Mesothelial cell of epicardium (in vitro differentiated cells): ENCODE data around the gene NFKB2. TPM values are rescaled to one million over a fixed set of nuclear protein-coding genes. Genes with fewer than 3 reads are reported as not detected.
A peak's percentile ranks its signal among the peaks of the same experiment; 100 is the strongest.

Experiments
- DNase-seq, 2 experiments: peaks; one replicate each; pipeline ENCODE4 v3.0.0; 2021; ENCODE audit warnings: low spot score in 2 of 2; ENCODE audit not compliant: unreplicated experiment in 2 of 2
- H3K27ac Mint-ChIP-seq: 2 replicates; pipeline ENCODE4 v1.8.0; 2021; ENCODE audit warnings: mixed read lengths
- H3K27me3 Mint-ChIP-seq: 2 replicates; pipeline ENCODE4 v1.8.0; 2021; ENCODE audit warnings: low read depth, mixed read lengths
- H3K36me3 Mint-ChIP-seq: 2 replicates; pipeline ENCODE4 v1.8.0; 2021; ENCODE audit warnings: mixed read lengths
- H3K4me1 Mint-ChIP-seq: 2 replicates; pipeline ENCODE4 v1.8.0; 2021; ENCODE audit warnings: mixed read lengths
- H3K4me3 Mint-ChIP-seq: 2 replicates; pipeline ENCODE4 v1.8.0; 2021; ENCODE audit warnings: mild to moderate bottlenecking, moderate library complexity, mixed read lengths
- H3K9me3 Mint-ChIP-seq: 2 replicates; pipeline ENCODE4 v1.8.0; 2021; ENCODE audit warnings: mixed read lengths
- total RNA-seq: library from RNA; stranded (reverse); gene quantifications from 3 replicates; pipeline ENCODE4 v1.2.1, GENCODE V29; 2021
- TF ChIP-seq, protein P1 (sequence below): fragments of 200-600 bp; sonication (generic); IDR thresholded peaks from one replicate; pipeline ENCODE4 v1.5.0; 2021; ENCODE audit warnings: antibody characterized with exemption; ENCODE audit not compliant: unreplicated experiment

Gene NFKB2
- total RNA-seq, 1 donor from 2014 or later = 55.8 TPM

DNA sequence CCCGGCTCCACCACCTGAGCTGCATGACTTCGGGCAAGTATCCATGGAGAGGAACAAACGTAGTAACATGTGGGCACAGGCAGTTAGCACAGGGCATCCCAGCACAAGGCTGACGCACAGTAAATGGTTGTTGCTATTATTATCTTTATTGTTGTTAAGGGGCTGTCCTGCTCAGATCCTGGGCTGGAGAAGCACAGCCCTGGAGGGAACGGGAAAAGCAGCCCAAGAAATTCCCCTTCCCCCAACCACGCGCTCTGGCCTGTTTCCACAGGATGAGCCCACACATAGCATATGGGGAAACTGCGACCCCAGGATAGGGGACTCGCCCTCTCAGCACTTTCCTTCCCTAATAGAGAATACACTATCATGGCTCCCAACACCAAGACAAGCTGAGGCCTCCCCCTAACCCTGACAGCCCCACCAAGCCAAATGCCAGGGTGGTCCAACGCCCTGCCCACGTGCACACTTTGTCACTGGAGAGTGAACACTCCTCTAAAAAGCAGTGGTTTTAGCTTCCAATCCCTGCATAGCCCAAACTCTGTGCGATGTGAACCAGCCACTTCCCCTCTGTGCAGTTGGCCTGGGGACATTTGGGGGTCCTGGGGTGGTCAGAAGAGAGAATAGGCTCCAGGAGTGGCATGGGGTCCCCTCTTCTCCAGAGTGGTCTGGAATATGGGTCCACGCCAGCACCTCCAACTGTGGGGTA lies 12.1 kb downstream of the NFKB2 start:
- no peak for DNase-seq
- H3K27me3 Mint-ChIP-seq = peaks cover 64% of the 10 kb centered on the region
- TF ChIP-seq, protein P1, sequence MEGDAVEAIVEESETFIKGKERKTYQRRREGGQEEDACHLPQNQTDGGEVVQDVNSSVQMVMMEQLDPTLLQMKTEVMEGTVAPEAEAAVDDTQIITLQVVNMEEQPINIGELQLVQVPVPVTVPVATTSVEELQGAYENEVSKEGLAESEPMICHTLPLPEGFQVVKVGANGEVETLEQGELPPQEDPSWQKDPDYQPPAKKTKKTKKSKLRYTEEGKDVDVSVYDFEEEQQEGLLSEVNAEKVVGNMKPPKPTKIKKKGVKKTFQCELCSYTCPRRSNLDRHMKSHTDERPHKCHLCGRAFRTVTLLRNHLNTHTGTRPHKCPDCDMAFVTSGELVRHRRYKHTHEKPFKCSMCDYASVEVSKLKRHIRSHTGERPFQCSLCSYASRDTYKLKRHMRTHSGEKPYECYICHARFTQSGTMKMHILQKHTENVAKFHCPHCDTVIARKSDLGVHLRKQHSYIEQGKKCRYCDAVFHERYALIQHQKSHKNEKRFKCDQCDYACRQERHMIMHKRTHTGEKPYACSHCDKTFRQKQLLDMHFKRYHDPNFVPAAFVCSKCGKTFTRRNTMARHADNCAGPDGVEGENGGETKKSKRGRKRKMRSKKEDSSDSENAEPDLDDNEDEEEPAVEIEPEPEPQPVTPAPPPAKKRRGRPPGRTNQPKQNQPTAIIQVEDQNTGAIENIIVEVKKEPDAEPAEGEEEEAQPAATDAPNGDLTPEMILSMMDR = no peak
- no peaks in the 10 kb centered on the region for H3K36me3 Mint-ChIP-seq
- H3K27ac Mint-ChIP-seq = no peak overlapping the region
- H3K4me3 Mint-ChIP-seq = peak overlapping the region; percentile 60
- H3K9me3 Mint-ChIP-seq = no peaks in the 10 kb centered on the region
- peaks cover 24% of the 10 kb centered on the region for H3K4me1 Mint-ChIP-seq

DNA sequence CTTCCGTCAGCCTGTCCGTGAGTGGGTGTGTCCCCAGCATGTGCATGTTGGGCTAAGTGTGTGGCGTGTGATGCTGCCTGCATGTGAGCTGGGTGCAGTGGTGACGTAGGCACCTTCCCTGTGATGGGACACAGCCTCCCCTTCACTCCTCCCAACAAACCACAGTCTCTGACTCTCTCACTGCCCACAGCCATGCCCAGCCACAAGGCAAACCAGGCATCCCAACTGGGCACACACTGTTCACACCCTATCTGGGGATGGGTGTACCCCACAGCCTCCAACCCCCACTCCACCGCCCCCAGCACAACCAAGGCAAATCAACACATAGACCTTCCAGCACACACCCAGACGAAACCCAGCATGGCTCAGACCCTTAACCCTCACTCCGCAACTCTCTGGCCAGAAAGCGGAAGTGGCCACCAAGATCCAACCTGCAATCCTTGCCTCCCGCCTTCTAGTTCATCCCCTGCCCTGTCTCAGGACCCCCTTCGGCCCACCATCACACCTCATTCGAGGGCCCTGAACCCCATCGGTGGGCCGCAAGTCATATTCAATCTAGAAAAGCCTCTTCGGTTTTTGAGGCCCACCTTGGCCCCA lies 12.7 kb downstream of the NFKB2 start:
- Mint-ChIP-seq H3K9me3 (no peaks in the 10 kb centered on the region), H3K4me1 (peaks cover 24% of the 10 kb centered on the region), H3K27ac (peak overlapping the region; percentile 66), H3K36me3 (no peaks in the 10 kb centered on the region), H3K27me3 (peaks cover 70% of the 10 kb centered on the region), H3K4me3 (peak overlapping the region; percentile 60)
- TF ChIP-seq, protein P1 = no peak
- DNase-seq = no peak

DNA sequence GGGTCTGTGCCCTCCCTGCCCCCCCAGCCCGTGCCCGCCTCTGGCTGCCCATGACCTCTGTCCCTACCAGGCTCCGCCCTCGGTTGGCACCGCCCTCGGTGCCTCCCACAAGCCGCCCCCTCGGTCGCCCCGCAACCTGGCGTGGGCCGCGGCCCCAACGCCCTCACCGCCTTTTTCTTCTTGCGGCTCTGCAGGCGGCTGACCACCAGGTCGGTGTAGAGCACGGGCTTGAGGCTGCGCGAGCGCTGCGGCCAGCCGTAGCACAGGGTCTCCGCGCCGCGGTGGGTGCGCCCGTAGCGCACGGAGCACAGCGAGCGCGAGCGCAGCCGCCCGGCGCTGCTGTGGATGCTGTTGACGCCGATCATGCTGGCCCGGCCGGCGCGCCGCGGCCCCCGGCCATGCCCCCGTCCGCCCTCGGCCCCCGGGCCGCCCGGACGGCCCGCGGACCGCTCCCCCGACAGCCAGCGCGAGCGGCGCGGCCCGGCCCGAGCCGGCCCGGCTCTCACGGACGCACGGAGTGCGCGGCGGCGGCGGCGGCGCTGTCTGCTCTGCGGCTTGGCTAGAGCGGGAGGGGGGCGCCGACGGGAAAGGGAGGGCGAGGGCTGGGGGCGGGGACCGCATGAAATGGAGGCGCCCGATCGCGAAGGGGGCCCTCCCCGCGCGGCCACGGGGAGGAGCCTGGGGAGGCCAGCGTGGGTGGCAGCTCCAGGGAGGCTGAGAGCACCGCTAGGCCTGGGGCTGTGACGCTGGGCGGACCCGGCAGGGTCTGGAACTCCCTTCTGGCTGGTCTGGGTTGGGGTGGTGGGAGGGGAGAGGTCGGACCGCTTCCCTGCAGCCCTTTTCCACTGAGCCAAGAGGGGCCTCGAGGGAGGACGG lies 13.5 kb downstream of the NFKB2 start:
- Mint-ChIP-seq H3K27ac (peak overlapping the region; percentile 26), H3K4me3 (peak overlapping the region; percentile 61)

DNA sequence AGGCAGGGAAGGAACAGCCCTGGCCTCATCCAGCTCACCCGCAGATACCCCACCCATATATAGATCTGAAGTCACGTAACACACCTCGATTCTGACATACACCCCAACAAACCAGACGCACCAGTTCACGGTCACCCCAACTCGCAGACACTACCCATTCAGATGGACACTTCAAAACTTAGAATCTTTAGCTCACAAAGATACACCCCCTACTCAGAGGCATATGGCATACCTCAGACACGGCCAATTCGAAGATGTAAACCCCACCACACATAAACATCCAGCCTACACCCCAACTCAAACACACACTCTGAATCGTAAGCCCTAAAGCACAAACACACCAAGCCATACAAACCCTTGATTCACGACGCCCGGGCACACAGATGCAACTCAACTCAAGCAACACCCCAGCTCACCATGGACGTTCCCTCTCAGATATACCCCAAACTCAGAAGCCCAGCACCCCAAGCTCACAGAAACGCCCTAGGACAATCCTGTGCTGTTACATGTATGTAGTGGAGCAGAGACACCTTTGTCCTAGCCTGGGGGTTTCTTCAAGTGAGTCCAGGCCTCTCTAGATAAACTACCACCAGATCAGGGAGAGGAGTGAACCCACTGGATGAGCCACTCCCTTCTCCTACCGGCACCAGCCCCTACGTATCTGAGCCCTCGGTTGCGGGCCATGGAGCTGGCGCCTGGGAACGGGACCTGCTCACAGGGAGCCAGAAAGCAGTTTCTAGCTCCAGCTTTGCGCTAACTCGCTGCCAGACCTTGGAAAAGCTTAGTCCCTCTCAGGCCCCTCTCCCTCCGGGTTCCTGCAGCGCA lies 14.3 kb downstream of the NFKB2 start:
- no peak for DNase-seq
- H3K4me3 Mint-ChIP-seq = peak overlapping the region; percentile 61
- no peaks in the 10 kb centered on the region for H3K36me3 Mint-ChIP-seq
- H3K4me1 Mint-ChIP-seq = peaks cover 24% of the 10 kb centered on the region
- H3K27me3 Mint-ChIP-seq = peaks cover 86% of the 10 kb centered on the region
- peak overlapping the region; percentile 26 for H3K27ac Mint-ChIP-seq
- H3K9me3 Mint-ChIP-seq = no peaks in the 10 kb centered on the region
- TF ChIP-seq, protein P1 = no peak

More for the DNA sequence above, 13.5 kb downstream of the NFKB2 start:
- peaks cover 24% of the 10 kb centered on the region for H3K4me1 Mint-ChIP-seq
- peak; percentile 57 to 74 for DNase-seq
- H3K36me3 Mint-ChIP-seq = no peaks in the 10 kb centered on the region
- TF ChIP-seq, protein P1 = no peak
- no peaks in the 10 kb centered on the region for H3K9me3 Mint-ChIP-seq
- peaks cover 78% of the 10 kb centered on the region for H3K27me3 Mint-ChIP-seq
